ENCODE measurements around the gene ARHGEF12.

The ARHGEF12 gene

GRCh38 chr11:120526241-120526640, 190.0 kb downstream of the ARHGEF12 start:
- Mint-ChIP-seq H3K27ac (no peak overlapping the region), H3K4me3 (no peak overlapping the region), H3K27me3 (peaks cover 9% of the 10 kb centered on the region), H3K36me3 (no peaks in the 10 kb centered on the region), H3K4me1 (no peaks in the 10 kb centered on the region), H3K9me3 (no peaks in the 10 kb centered on the region)

GRCh38 chr11:120527111-120527761, 191.0 kb downstream of the ARHGEF12 start:
- Mint-ChIP-seq H3K9me3 (no peaks in the 10 kb centered on the region), H3K4me1 (no peaks in the 10 kb centered on the region), H3K27ac (no peak overlapping the region), H3K36me3 (no peaks in the 10 kb centered on the region), H3K27me3 (peaks cover 9% of the 10 kb centered on the region), H3K4me3 (no peak overlapping the region)

GRCh38 chr11:120528749-120529148, 192.5 kb downstream of the ARHGEF12 start:
- no peak overlapping the region for H3K27ac Mint-ChIP-seq
- H3K9me3 Mint-ChIP-seq = no peaks in the 10 kb centered on the region
- H3K27me3 Mint-ChIP-seq = peaks cover 7% of the 10 kb centered on the region
- H3K4me1 Mint-ChIP-seq = no peaks in the 10 kb centered on the region
- no peak overlapping the region for H3K4me3 Mint-ChIP-seq
- no peaks in the 10 kb centered on the region for H3K36me3 Mint-ChIP-seq

GRCh38 chr11:120529214-120529613, 193.0 kb downstream of the ARHGEF12 start:
- Mint-ChIP-seq H3K27me3 (peaks cover 5% of the 10 kb centered on the region), H3K27ac (no peak overlapping the region), H3K9me3 (no peaks in the 10 kb centered on the region), H3K4me3 (no peak overlapping the region), H3K36me3 (no peaks in the 10 kb centered on the region), H3K4me1 (no peaks in the 10 kb centered on the region)

GRCh38 chr11:120529911-120530310, 193.7 kb downstream of the ARHGEF12 start:
- Mint-ChIP-seq H3K4me3 (no peak overlapping the region), H3K27me3 (peaks cover 3% of the 10 kb centered on the region), H3K27ac (no peak overlapping the region), H3K36me3 (no peaks in the 10 kb centered on the region), H3K4me1 (no peaks in the 10 kb centered on the region), H3K9me3 (no peaks in the 10 kb centered on the region)

- Mint-ChIP-seq H3K9me3 (no peaks in the 10 kb centered on the region), H3K4me1 (no peaks in the 10 kb centered on the region), H3K4me3 (no peak overlapping the region), H3K27ac (no peak overlapping the region), H3K36me3 (no peaks in the 10 kb centered on the region), H3K27me3 (peaks cover 3% of the 10 kb centered on the region)
Observed at GRCh38 chr11:120532082-120532831, 196.0 kb downstream of the ARHGEF12 start.

GRCh38 chr11:120532832-120533196, 196.6 kb downstream of the ARHGEF12 start:
- Mint-ChIP-seq H3K4me1 (no peaks in the 10 kb centered on the region), H3K27me3 (peaks cover 3% of the 10 kb centered on the region), H3K36me3 (no peaks in the 10 kb centered on the region), H3K27ac (no peak overlapping the region), H3K9me3 (no peaks in the 10 kb centered on the region), H3K4me3 (no peak overlapping the region)

- Mint-ChIP-seq H3K4me1 (no peaks in the 10 kb centered on the region), H3K27ac (no peak overlapping the region), H3K9me3 (no peaks in the 10 kb centered on the region), H3K36me3 (no peaks in the 10 kb centered on the region), H3K27me3 (no peaks in the 10 kb centered on the region), H3K4me3 (no peak overlapping the region)
Observed at GRCh38 chr11:120536091-120536796, 200.0 kb downstream of the ARHGEF12 start.

- Mint-ChIP-seq H3K27ac (no peak overlapping the region), H3K4me1 (no peaks in the 10 kb centered on the region), H3K4me3 (no peak overlapping the region), H3K36me3 (no peaks in the 10 kb centered on the region), H3K27me3 (no peaks in the 10 kb centered on the region), H3K9me3 (no peaks in the 10 kb centered on the region)
Observed at GRCh38 chr11:120536797-120537169, 200.6 kb downstream of the ARHGEF12 start.

- Mint-ChIP-seq H3K4me3 (no peak overlapping the region), H3K9me3 (no peaks in the 10 kb centered on the region), H3K4me1 (no peaks in the 10 kb centered on the region), H3K27me3 (no peaks in the 10 kb centered on the region), H3K27ac (no peak overlapping the region), H3K36me3 (no peaks in the 10 kb centered on the region)
Observed at GRCh38 chr11:120537996-120538395, 201.8 kb downstream of the ARHGEF12 start.

- H3K4me3 Mint-ChIP-seq = no peak overlapping the region
- no peaks in the 10 kb centered on the region for H3K36me3 Mint-ChIP-seq
- H3K27ac Mint-ChIP-seq = no peak overlapping the region
- H3K9me3 Mint-ChIP-seq = no peaks in the 10 kb centered on the region
- no peaks in the 10 kb centered on the region for H3K27me3 Mint-ChIP-seq
- no peaks in the 10 kb centered on the region for H3K4me1 Mint-ChIP-seq
Observed at GRCh38 chr11:120538707-120539106, 202.5 kb downstream of the ARHGEF12 start.
